K562 (cell line): ENCODE measurements around the gene AFAP1. TPM values are rescaled to one million over a fixed set of nuclear protein-coding genes. Genes with fewer than 3 reads are reported as not detected.

Experiments
- ADNP ChIP-seq: fragments of 200-800 bp; sonication (Bioruptor generic); IDR thresholded peaks from 2 replicates; pipeline ENCODE4 v1.6.1; 2016; ENCODE audit warnings: missing genetic modification characterization, missing compliant biosample characterization
- COPS2 ChIP-seq: fragments of 450-650 bp; conservative IDR thresholded peaks from 2 replicates; pipeline ENCODE4 v1.6.1; 2016; ENCODE audit warnings: mild to moderate bottlenecking, moderate library complexity
- DEAF1 ChIP-seq: fragments of 450-650 bp; formaldehyde crosslinking; IDR thresholded peaks from 2 replicates; pipeline ENCODE4 v1.4.0; 2020; ENCODE audit warnings: mild to moderate bottlenecking, moderate library complexity
- HOMEZ ChIP-seq: fragments of 250-450 bp; sonication (Bioruptor Pico); IDR thresholded peaks from 2 replicates; pipeline ENCODE4 v1.4.0; 2020; ENCODE audit warnings: mild to moderate bottlenecking, moderate library complexity
- MAFG ChIP-seq: fragments of 450-650 bp; conservative IDR thresholded peaks from 2 replicates; pipeline ENCODE4 v1.6.1; 2016; ENCODE audit warnings: missing genetic modification characterization, missing compliant biosample characterization
- PRPF4 ChIP-seq: fragments of 200-400 bp; formaldehyde crosslinking; IDR thresholded peaks from one replicate; pipeline ENCODE4 v1.6.1; 2017; ENCODE audit warnings: low read length, low read depth, mild to moderate bottlenecking; ENCODE audit not compliant: insufficient read depth, poor library complexity, severe bottlenecking
- REST ChIP-seq, 2 experiments: fragments of 450-650 bp; formaldehyde crosslinking in 1 of 2; IDR thresholded peaks; 2 replicates each; pipeline versions ENCODE4 v1.4.0 to v1.6.1; 2014 to 2020; ENCODE audit warnings: mild to moderate bottlenecking in 2 of 2, borderline replicate concordance in 1 of 2, low read depth in 1 of 2
- SMARCA4 ChIP-seq: fragments of 450-650 bp; IDR thresholded peaks from 2 replicates; pipeline ENCODE4 v1.6.1; 2016
- STAG1 ChIP-seq: sonication (generic); formaldehyde crosslinking; IDR thresholded peaks from 2 replicates; pipeline ENCODE4 v1.5.0; 2020; ENCODE audit warnings: missing genetic modification reagents, borderline replicate concordance
- TEAD1 ChIP-seq, 2 experiments: fragments of 450-650 bp in 1 of 2; sonication (generic) in 1 of 2; formaldehyde crosslinking; IDR thresholded peaks; 2 replicates each; pipeline versions ENCODE4 v1.4.0 to v1.8.0; 2020 to 2022; ENCODE audit warnings: mild to moderate bottlenecking in 2 of 2, missing genetic modification reagents in 1 of 2
- TFAP4 ChIP-seq: sonication (generic); formaldehyde crosslinking; IDR thresholded peaks from 2 replicates; pipeline ENCODE4 v1.8.0; 2022; ENCODE audit warnings: missing genetic modification reagents, mild to moderate bottlenecking, moderate library complexity, borderline replicate concordance
- TRIM28 ChIP-seq: fragments of 450-650 bp; IDR thresholded peaks from 2 replicates; pipeline ENCODE4 v1.6.1; 2017
- U2AF1 ChIP-seq: fragments of 200-400 bp; formaldehyde crosslinking; optimal IDR thresholded peaks from 2 replicates; pipeline ENCODE3; 2017; ENCODE audit warnings: mild to moderate bottlenecking, low read depth, low read length, moderate library complexity
- ZNF584 ChIP-seq: fragments of 200-800 bp; sonication (Bioruptor generic); IDR thresholded peaks from 2 replicates; pipeline ENCODE4 v1.6.1; 2016; ENCODE audit warnings: low read depth, mild to moderate bottlenecking, missing genetic modification characterization, missing compliant biosample characterization
- polyA plus RNA-seq, 8 experiments: library from polyadenylated mRNA; depleted of rRNA in 4 of 8; stranded (reverse) in 5 of 8; unstranded in 3 of 8; fragments of >200 nt; fragmentation: Nextera tagmentation in 2 of 8; fragmentation: Illumina TruSeq in 1 of 8; extraction: Ambion mirVana in 2 of 8; extraction: Trizol in 1 of 8; gene quantifications; 2 replicates each; pipeline versions ENCODE4 v1.2.1 to v1.2.3, GENCODE V29; 2011 to 2014; ENCODE audit warnings: inconsistent platforms in 1 of 8, missing spikeins in 1 of 8
- total RNA-seq, 7 experiments: library from RNA; depleted of rRNA in 6 of 7; stranded (reverse); fragments of >200 nt in 6 of 7; fragmentation: Illumina TruSeq in 2 of 7; extraction: Trizol in 2 of 7; gene quantifications; 2 replicates each; pipeline versions ENCODE4 v1.2.1 to v1.2.3, GENCODE V29; 2011 to 2021; ENCODE audit warnings: low replicate concordance in 1 of 7

AFAP1 gene
- total and polyA plus RNA-seq, 9 of the 15 experiments (the other 6 are each of a cell fraction or from before 2014, with no cell fraction given) = 0.07 to 0.42 (median 0.12) TPM; not detected in 1

GRCh38 chr4:7850489-7850888 lies 89.2 kb downstream of the AFAP1 start (continued):
- TF ChIP-seq TFAP4 = peak; percentile 65; the same call in 1 of the 2 replicates
- TF ChIP-seq HOMEZ = no peak
- no peak for TF ChIP-seq ZNF584
- TF ChIP-seq DEAF1 (CRISPR knock-in tag) = 0 out of 2 replicates have a peak, but pooled peaks have one; percentile 50
- TF ChIP-seq PRPF4 = no peak
- peak; percentile 54; the same call in 1 of the 2 replicates for TF ChIP-seq REST (IDR thresholded peaks at IDR 0.05; ENCODE audit: borderline replicate concordance)
- TF ChIP-seq REST (CRISPR knock-in tag; IDR thresholded peaks at IDR 0.05; ENCODE audit: low read depth) = no peak
- peak; percentile 63; the same call in 1 of the 2 replicates for TF ChIP-seq STAG1 (CRISPR knock-in tag)
- TF ChIP-seq MAFG (tag) = no peak
- TF ChIP-seq COPS2 = no peak
- no peak for TF ChIP-seq SMARCA4
- TF ChIP-seq U2AF1 = no peak
- no peak for TF ChIP-seq ADNP
- no peak for TF ChIP-seq TEAD1 (CRISPR knock-in tag; IDR thresholded peaks at IDR 0.05)
- TF ChIP-seq TRIM28 = no peak
